ENCODE data around the gene ASTL.

The ASTL gene

GRCh38 chr2:96075199-96075771 is 63.0 kb downstream of the ASTL start:
- no peak for DNase-seq

- no peak for DNase-seq
Measured at GRCh38 chr2:96074156-96074555, 64.1 kb downstream of the ASTL start.

- no peak for DNase-seq
Measured at GRCh38 chr2:96073170-96073775, 65.0 kb downstream of the ASTL start.

Data from inflammatory macrophage treated with lipopolysaccharide for 4 hours (primary cell).